ENCODE measurements around the gene LETMD1. TPM values are rescaled to one million over a fixed set of nuclear protein-coding genes. Genes with fewer than 3 reads are reported as not detected.
A peak's percentile ranks its signal among the peaks of the same experiment; 100 is the strongest.
"Not testable (repeated sequence)": the region's sequence is repeated elsewhere in the genome, so short reads cannot be mapped to it uniquely, and the experiment has no call there.

The LETMD1 gene
- total and polyA plus RNA-seq, 2 experiments from 2014 or later, result 23.5 to 47.3 TPM

GRCh38 chr12:51012570-51013236 lies 35.4 kb upstream of the LETMD1 start:
- Histone ChIP-seq H3K36me3 (peaks cover 5% of the 10 kb centered on the region), H3K4me1 (ENCODE audit: low read depth) (no peaks in the 10 kb centered on the region), H3K4me3 (no peak overlapping the region), H3K9me3 (ENCODE audit: low read depth) (no peaks in the 10 kb centered on the region), H3K27ac (no peak overlapping the region), H3K27me3 (no peaks in the 10 kb centered on the region)
- TF ChIP-seq CTCF (IDR thresholded peaks at IDR 0.05; ENCODE audit: low read depth, low read length), result no peak
- DNase-seq (ENCODE audit: low read depth in 1 of 2, low spot score in 1 of 2), result peak in 1 of 2 donors; percentile 8

- H3K4me3 ChIP-seq, result no peak overlapping the region
- H3K36me3 ChIP-seq, result peaks cover 1% of the 10 kb centered on the region
- no peaks in the 10 kb centered on the region for H3K27me3 ChIP-seq
- no peak overlapping the region for H3K27ac ChIP-seq
- no peaks in the 10 kb centered on the region for H3K4me1 ChIP-seq (ENCODE audit: low read depth)
- TF ChIP-seq CTCF (IDR thresholded peaks at IDR 0.05; ENCODE audit: low read depth, low read length), result no peak
- no peaks in the 10 kb centered on the region for H3K9me3 ChIP-seq (ENCODE audit: low read depth)
- DNase-seq (ENCODE audit: low read depth in 1 of 2, low spot score in 1 of 2), result no peak
These were observed 34.7 kb upstream of the LETMD1 start for GRCh38 chr12:51013441-51013840.

- H3K4me1 ChIP-seq (ENCODE audit: low read depth); H3K27me3 ChIP-seq; DNase-seq (ENCODE audit: low read depth in 1 of 2, low spot score in 1 of 2); H3K9me3 ChIP-seq (ENCODE audit: low read depth); H3K4me3 ChIP-seq; H3K36me3 ChIP-seq; H3K27ac ChIP-seq: not testable (repeated sequence)
These were observed 33.7 kb upstream of the LETMD1 start for GRCh38 chr12:51014467-51014866.

GRCh38 chr12:51017452-51017851 lies 30.7 kb upstream of the LETMD1 start:
- peaks cover 7% of the 10 kb centered on the region for H3K4me1 ChIP-seq (ENCODE audit: low read depth)
- TF ChIP-seq CTCF (IDR thresholded peaks at IDR 0.05; ENCODE audit: low read depth, low read length), result no peak
- DNase-seq (ENCODE audit: low read depth in 1 of 2, low spot score in 1 of 2), result no peak
- H3K27ac ChIP-seq, result no peak overlapping the region
- H3K36me3 ChIP-seq, result no peaks in the 10 kb centered on the region
- no peaks in the 10 kb centered on the region for H3K27me3 ChIP-seq
- H3K4me3 ChIP-seq, result no peak overlapping the region
- no peaks in the 10 kb centered on the region for H3K9me3 ChIP-seq (ENCODE audit: low read depth)

- H3K36me3 ChIP-seq, result no peaks in the 10 kb centered on the region
- H3K4me1 ChIP-seq (ENCODE audit: low read depth), result peaks cover 10% of the 10 kb centered on the region
- no peak overlapping the region for H3K27ac ChIP-seq
- no peak for TF ChIP-seq CTCF (IDR thresholded peaks at IDR 0.05; ENCODE audit: low read depth, low read length)
- H3K9me3 ChIP-seq (ENCODE audit: low read depth), result no peaks in the 10 kb centered on the region
- no peak for DNase-seq (ENCODE audit: low read depth in 1 of 2, low spot score in 1 of 2)
- H3K4me3 ChIP-seq, result no peak overlapping the region
- no peaks in the 10 kb centered on the region for H3K27me3 ChIP-seq
These were observed 29.2 kb upstream of the LETMD1 start for GRCh38 chr12:51018956-51019355.

- Histone ChIP-seq H3K27me3 (no peaks in the 10 kb centered on the region), H3K27ac (no peak overlapping the region), H3K4me1 (ENCODE audit: low read depth) (peaks cover 20% of the 10 kb centered on the region), H3K4me3 (no peak overlapping the region), H3K9me3 (ENCODE audit: low read depth) (no peaks in the 10 kb centered on the region), H3K36me3 (no peaks in the 10 kb centered on the region)
- no peak for DNase-seq (ENCODE audit: low read depth in 1 of 2, low spot score in 1 of 2)
- TF ChIP-seq CTCF (IDR thresholded peaks at IDR 0.05; ENCODE audit: low read depth, low read length), result no peak
These were observed 28.2 kb upstream of the LETMD1 start for GRCh38 chr12:51019927-51020326.
